Activated T-helper 9 cell treated with anti-CD3 and anti-CD28 coated beads, Interleukin-2, amount 50 U/mL, for 16 hours (primary cell): ENCODE data around the gene GRK5.

ENCODE experiments used
- DNase-seq: peaks from one replicate; pipeline ENCODE4 v3.0.0-alpha.2; 2020; ENCODE audit warnings: low read depth

The GRK5 gene

GRCh38 chr10:119298810-119299209 is 91.4 kb downstream of the GRK5 start:
- no peak for DNase-seq

DNA sequence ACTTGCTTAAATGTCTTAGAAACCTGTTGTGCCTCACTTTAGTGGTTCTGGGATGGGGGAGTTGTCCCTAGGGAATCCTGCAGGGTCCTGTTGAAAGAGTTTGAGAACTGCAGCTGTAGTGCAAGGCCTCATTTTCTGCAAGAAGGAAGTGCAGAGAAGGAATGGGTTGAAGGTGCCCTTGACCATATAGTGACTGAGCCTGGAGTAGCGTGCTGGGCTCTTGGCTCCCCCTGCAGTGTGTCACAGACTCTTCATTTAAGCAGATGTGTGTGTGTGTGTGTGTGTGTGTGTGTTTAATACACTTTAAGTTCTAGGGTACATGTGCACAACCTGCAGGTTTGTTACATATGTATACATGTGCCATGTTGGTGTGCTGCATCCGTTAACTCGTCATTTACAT is 92.2 kb downstream of the GRK5 start:
- DNase-seq: no peak

GRCh38 chr10:119301397-119301796 is 94.0 kb downstream of the GRK5 start:
- DNase-seq: peak; percentile 49

GRCh38 chr10:119302172-119302571 is 94.8 kb downstream of the GRK5 start:
- DNase-seq: no peak

- no peak for DNase-seq
Measured at GRCh38 chr10:119302591-119303253, 95.4 kb downstream of the GRK5 start.

- DNase-seq: no peak
Measured at GRCh38 chr10:119303886-119304285, 96.5 kb downstream of the GRK5 start.

DNA sequence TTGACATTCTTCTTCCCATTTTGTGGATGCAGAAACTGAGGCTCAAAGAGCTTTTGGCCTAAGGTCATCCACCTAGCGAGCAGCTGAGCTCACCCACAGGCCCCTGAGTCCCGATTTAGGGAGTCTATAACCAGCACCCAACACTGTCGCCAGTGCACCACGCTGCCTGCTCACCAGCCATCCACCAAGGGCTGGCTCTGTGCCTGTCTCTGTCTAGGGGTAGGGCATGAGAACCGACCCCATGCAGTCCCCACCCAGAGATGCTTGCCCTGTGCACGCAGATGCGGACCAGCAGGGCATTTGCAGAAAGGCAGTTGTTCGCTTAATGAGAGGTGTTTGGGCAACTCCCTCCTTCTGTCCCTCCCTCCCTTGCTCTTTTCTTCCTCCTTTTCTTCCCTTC is 97.2 kb downstream of the GRK5 start:
- DNase-seq: no peak

- peak; percentile 75 for DNase-seq
Measured at GRCh38 chr10:119305860-119306513, 98.6 kb downstream of the GRK5 start.

DNA sequence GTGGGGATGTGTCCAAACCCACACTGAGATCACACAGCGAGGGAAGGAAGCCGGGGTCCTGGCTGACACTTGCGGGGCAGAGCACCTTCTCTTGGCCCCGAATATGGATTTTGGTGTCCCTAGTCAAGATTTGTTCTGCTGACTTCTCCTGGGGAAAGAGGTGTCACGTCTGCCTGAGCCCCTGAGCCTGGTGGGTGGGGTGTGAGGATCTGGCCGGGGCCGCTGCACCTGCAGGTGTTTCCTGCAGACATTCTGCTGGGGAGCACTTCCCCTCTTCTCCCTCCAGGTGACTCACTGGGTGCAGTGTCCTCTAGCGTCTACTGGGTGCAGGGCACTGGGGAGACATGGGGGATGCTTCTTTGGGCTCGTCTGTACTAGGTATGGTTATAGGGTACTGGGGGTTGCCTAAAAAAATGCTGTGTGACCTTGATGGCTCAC is 99.2 kb downstream of the GRK5 start:
- peak; percentile 52 for DNase-seq

GRCh38 chr10:119306986-119307392 is 99.6 kb downstream of the GRK5 start:
- DNase-seq: no peak

DNA sequence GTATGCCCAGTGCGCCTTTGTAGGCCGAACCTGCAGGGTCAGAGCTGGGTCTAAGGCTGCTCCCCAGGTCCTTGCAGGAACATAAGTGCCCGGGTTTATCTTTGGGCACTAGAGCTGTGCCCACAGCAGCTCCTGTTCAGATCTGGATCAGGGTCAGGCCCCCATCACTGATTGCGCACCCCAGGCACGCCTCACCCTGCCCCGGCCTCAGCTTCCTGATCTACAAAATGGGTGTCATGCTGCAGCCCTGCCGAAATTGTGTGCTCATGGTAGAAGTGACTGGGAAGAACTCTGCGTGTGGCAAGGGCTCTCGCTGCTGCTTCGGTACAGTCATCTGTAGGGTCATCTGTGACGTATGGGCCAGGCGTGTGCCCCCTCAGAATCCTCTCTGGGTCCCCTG is 100.7 kb downstream of the GRK5 start:
- no peak for DNase-seq

GRCh38 chr10:119308551-119309422 is 101.4 kb downstream of the GRK5 start:
- no peak for DNase-seq

- no peak for DNase-seq
Measured at GRCh38 chr10:119309423-119309770, 102.0 kb downstream of the GRK5 start.

DNA sequence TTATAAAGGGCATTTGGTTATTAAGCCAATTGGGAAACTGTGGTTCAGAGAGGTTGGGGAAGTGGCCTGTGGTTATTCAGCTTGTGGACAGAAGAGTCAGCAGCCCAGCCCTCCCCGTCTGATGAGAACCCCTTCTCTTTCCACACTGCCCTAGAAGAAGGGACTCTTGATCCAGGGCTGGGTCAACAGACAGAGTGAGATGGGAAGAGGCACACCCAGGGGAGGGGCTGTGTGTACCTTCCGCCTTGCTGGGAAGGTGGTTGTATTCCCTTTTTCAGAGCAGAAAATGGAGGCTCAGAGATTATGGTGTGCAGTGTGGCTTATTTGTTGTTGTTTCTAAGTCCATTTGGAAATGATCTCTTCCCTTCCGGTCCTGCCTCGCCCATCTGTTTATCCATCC is 103.4 kb downstream of the GRK5 start:
- DNase-seq: no peak

DNA sequence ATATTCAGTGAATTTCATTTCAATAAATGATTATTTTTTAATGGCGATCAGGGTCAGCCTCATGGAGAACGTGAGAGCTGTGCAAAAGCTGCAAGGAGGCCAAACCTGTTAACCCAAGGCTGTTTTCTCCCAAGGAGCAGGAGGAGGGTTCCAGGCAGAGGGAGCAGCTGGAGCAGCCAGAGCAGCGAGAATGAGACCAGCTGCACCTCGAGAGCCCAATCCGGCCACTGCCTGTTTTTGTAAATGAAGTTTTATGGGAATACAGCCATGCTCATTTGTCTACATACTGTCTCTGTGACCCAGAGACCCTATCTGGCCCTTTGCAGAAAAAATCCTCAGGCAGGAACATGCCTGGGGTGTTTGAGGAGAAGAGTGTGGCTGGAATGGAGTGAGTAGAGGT is 104.9 kb downstream of the GRK5 start:
- no peak for DNase-seq

DNA sequence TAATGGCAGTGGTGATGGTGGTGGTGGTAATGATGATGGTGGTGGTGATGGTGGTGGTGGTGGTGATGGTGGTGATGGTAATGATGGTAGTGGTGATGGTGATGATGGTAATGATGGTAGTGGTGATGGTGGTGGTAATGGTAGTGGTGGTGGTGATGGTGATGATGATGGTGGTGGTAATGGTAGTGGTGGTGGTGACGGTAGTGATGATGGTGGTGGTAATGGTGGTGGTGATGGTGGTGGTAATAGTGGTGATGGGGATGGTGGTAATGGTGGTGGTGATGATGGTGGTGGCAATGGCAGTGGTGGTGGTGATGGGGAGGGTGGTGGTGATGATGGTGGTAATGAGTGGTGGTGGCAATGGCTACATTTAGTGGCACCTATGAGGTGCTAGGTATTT is 105.7 kb downstream of the GRK5 start:
- DNase-seq: no peak

GRCh38 chr10:119313644-119314043 is 106.3 kb downstream of the GRK5 start:
- DNase-seq: peak; percentile 25

GRCh38 chr10:119314061-119314460 is 106.7 kb downstream of the GRK5 start:
- DNase-seq: no peak

- DNase-seq: no peak
Measured at GRCh38 chr10:119314486-119314885, 107.1 kb downstream of the GRK5 start.

- peak; percentile 62 for DNase-seq
Measured at GRCh38 chr10:119315128-119316001, 108.0 kb downstream of the GRK5 start.

DNA sequence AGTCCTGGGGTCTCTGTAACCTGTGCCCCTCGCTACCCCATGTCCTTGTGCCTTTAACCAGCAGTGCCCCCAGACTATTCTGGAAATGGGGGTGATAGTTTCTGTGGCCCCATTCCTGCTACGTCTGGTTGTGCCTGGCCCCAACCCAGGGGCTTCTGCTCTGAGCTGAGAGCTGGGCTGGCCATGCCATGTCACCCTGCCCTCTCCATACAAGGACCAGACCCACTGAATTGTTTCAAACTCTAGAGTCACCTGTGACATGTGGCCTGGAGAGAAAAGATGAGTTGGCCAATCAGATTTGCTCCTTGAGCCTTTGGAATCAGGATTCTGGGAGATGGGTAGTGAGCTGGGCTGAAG is 108.6 kb downstream of the GRK5 start:
- no peak for DNase-seq

- DNase-seq: no peak
Measured at GRCh38 chr10:119316729-119317097, 109.3 kb downstream of the GRK5 start.
